Activated naive CD4-positive, alpha-beta T cell treated with anti-CD3 and anti-CD28 coated beads for 36 hours (primary cell): Measurements from ENCODE around the gene RAB35. TPM values are rescaled to one million over a fixed set of nuclear protein-coding genes. Genes with fewer than 3 reads are reported as not detected.
A peak's percentile ranks its signal among the peaks of the same experiment; 100 is the strongest.

Source experiments
- CTCF ChIA-PET: fragments of 350-600 bp; sonication (Branson Sonifier 250); formaldehyde crosslinking; loops from one replicate; lab custom pipeline; 2021; ENCODE audit warnings: antibody characterized with exemption; lab: Charles Lee
- DNase-seq: peaks from one replicate; pipeline ENCODE4 v3.0.0-alpha.2; 2020
- H3K27ac Mint-ChIP-seq: one replicate; pipeline ENCODE4 v1.8.0; 2021; ENCODE audit warnings: mild to moderate bottlenecking, mixed read lengths
- H3K27me3 Mint-ChIP-seq: one replicate; pipeline ENCODE4 v1.8.0; 2021; ENCODE audit warnings: low read depth, mixed read lengths
- H3K36me3 Mint-ChIP-seq: one replicate; pipeline ENCODE4 v1.8.0; 2021; ENCODE audit warnings: low read depth, mixed read lengths
- H3K4me1 Mint-ChIP-seq: one replicate; pipeline ENCODE4 v1.8.0; 2021; ENCODE audit warnings: low read depth, mixed read lengths
- H3K4me3 Mint-ChIP-seq: one replicate; pipeline ENCODE4 v1.8.0; 2021; ENCODE audit warnings: mild to moderate bottlenecking, moderate library complexity, mixed read lengths
- H3K9me3 Mint-ChIP-seq: one replicate; pipeline ENCODE4 v1.8.0; 2021; ENCODE audit warnings: mixed read lengths
- intact Hi-C: fragments of 100-400 bp; cut with micrococcal nuclease; formaldehyde crosslinking; loops from one replicate; pipeline ENCODE4 v1.15.1; 2023
- total RNA-seq, 2 experiments: library from RNA; stranded (reverse); gene quantifications; one replicate each; pipeline ENCODE4 v1.2.3, GENCODE V29; 2021

The RAB35 gene
- total RNA-seq, 2 experiments from 2014 or later = 41.3 to 45.7 TPM

GRCh38 chr12:120075034-120075616 lies 41.4 kb downstream of the RAB35 start:
- CTCF ChIA-PET = no interaction called here
- no peaks in the 10 kb centered on the region for H3K27me3 Mint-ChIP-seq
- no peak overlapping the region for H3K4me3 Mint-ChIP-seq
- intact Hi-C loops = no loop called here
- H3K9me3 Mint-ChIP-seq = peaks cover 1% of the 10 kb centered on the region
- H3K4me1 Mint-ChIP-seq = peaks cover 36% of the 10 kb centered on the region
- DNase-seq = no peak
- H3K27ac Mint-ChIP-seq = peak overlapping the region; percentile 69
- H3K36me3 Mint-ChIP-seq = peaks cover 56% of the 10 kb centered on the region

DNA sequence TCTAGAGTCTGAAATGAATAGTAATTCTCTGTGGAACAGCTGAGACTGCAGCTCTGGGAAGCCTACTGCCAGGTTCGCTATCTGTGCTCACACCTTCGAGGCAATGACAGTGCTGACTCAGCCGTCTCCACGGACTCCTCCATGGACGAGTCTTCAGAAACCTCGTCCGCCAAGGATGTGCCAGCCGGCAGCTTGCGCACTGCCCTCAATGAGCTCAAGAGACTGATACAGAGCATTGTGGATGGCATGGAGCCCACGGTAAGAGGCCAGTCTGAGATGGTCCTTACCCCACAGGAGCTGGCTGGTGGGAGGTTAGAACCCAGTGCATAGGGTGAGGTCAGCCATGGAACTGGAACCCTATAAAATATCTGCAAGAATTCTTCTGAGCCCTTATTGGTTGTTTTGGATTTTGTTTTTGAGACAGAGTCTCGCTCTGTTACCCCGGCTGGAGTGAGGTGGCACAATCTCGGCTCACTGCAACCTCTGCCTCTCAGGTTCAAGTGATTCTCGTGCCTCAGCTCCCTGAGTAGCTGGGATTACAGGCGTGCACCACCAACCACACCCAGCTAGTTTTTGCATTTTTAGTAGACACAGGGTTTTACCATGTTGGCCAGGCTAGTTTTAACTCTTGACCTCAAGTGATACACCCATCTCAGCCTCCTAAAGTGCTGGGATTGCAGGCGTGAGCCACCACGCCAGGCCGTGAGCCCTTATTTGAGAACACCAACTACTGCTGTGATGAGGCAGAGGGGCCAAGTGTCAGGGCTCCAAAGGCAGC lies 43.9 kb downstream of the RAB35 start:
- CTCF ChIA-PET = interaction anchor here (1.0 to 1.5 kb wide), 3 partner anchors 13 to 63 kb away, joined by 3 read pairs; no protein-coding TSS in a partner anchor
- Mint-ChIP-seq H3K4me3 (no peak overlapping the region), H3K27ac (no peak overlapping the region), H3K27me3 (no peaks in the 10 kb centered on the region), H3K36me3 (peaks cover 45% of the 10 kb centered on the region), H3K9me3 (peaks cover 1% of the 10 kb centered on the region), H3K4me1 (peaks cover 26% of the 10 kb centered on the region)
- DNase-seq = no peak
- intact Hi-C loops = no loop called here

DNA sequence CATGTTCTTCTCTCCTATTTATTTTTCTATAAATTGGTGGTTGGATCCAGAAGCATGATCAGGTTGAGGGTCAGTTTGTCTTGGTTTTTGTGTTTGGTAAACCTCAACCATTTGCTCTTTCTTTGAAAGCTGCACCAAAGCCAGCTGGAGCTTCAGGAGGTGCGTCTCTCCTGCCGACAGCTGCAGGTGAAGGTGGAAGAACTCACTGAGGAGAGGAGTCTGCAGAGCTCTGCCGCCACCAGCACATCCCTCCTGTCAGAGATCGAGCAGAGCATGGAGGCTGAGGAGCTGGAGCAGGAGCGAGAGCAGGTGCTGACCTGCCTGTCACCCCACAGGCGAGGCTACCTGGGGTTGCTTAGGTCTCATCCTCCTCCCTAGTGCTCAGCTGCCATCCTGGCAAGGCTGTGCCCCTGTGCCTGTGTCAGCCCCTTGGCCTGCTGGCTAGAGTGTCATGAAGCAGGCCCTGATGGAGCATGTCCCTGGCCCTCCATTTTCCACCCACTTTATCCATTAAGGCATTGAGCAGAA lies 45.0 kb downstream of the RAB35 start:
- peak overlapping the region; percentile 30 for H3K27ac Mint-ChIP-seq

DNA sequence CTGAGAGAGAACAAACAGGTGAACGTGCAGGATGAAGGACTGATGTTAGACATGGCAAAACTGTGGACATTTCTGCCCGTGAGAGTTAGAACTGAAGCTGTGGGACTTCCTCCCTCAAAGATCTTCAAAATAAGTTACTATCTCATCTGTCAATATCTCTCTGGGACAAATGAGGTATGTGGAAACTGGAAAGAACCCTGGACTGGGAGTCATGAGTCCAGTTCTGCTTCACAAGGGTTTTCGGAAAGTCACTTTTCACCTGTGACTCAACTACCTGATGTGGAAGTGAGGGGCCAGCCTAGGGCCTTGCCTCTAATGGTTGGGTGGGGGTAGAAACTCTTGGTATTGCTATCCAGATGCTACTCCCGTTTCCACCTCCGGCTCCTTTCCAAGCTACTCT lies 47.3 kb downstream of the RAB35 start:
- peaks cover 1% of the 10 kb centered on the region for H3K9me3 Mint-ChIP-seq
- H3K27ac Mint-ChIP-seq = no peak overlapping the region
- H3K4me1 Mint-ChIP-seq = peaks cover 14% of the 10 kb centered on the region
- H3K27me3 Mint-ChIP-seq = no peaks in the 10 kb centered on the region
- H3K36me3 Mint-ChIP-seq = peaks cover 48% of the 10 kb centered on the region
- CTCF ChIA-PET = no interaction called here
- H3K4me3 Mint-ChIP-seq = no peak overlapping the region
- intact Hi-C loops = no loop called here
- DNase-seq = no peak

More for the DNA sequence above, 45.0 kb downstream of the RAB35 start:
- H3K4me3 Mint-ChIP-seq = no peak overlapping the region
- CTCF ChIA-PET = interaction anchor here (0.6 to 1.5 kb wide), 3 partner anchors 9 to 38 kb away, joined by 3 to 4 read pairs (median 3); no protein-coding TSS in a partner anchor
- H3K4me1 Mint-ChIP-seq = peaks cover 23% of the 10 kb centered on the region
- peaks cover 1% of the 10 kb centered on the region for H3K9me3 Mint-ChIP-seq
- H3K36me3 Mint-ChIP-seq = peaks cover 49% of the 10 kb centered on the region
- intact Hi-C loops = no loop called here
- DNase-seq = no peak
- no peaks in the 10 kb centered on the region for H3K27me3 Mint-ChIP-seq

GRCh38 chr12:120067901-120068300 lies 48.7 kb downstream of the RAB35 start:
- intact Hi-C loops = no loop called here
- Mint-ChIP-seq H3K9me3 (no peaks in the 10 kb centered on the region), H3K36me3 (peaks cover 42% of the 10 kb centered on the region), H3K4me1 (peaks cover 3% of the 10 kb centered on the region), H3K27ac (no peak overlapping the region), H3K27me3 (no peaks in the 10 kb centered on the region), H3K4me3 (no peak overlapping the region)
- CTCF ChIA-PET = no interaction called here
- no peak for DNase-seq

DNA sequence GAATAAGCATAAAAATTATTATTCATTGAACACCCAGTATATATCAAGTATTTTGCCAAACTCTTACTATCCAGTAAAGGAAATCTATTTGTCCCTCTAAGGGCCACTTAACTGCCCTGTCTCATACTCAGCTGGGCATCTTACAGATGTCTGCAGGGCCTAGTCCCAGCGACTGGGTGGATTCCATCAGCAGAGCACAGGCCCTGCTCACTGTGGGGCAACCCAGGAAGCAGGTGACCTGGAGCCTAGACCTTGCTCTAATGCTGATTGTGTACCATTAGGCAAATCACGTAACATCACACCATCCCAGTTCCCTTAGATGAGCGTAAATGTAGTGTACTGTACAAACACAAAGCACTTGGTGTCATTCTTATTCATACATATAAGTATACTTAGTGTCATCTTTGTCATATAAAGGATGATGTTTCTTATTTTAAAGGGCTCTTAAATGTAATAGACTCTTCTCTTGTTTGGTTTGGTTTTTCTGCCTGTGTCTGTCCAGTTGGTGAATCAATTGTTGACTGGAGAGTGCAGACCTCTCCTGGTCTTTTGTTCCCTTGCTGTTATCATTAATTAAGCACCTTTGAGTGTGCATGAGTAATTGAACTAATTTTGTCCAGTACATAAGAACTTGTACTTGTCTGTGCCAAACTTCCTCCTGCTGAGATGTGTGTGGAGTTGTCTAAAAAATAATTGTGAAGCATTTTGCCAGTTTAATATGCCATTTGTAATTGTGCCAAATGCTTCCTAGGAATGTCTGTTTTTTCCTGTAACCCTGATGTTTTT lies 49.3 kb downstream of the RAB35 start:
- Mint-ChIP-seq H3K27me3 (no peaks in the 10 kb centered on the region), H3K4me3 (no peak overlapping the region), H3K36me3 (peaks cover 41% of the 10 kb centered on the region), H3K9me3 (no peaks in the 10 kb centered on the region), H3K27ac (no peak overlapping the region), H3K4me1 (peaks cover 4% of the 10 kb centered on the region)
- intact Hi-C loops = no loop called here
- CTCF ChIA-PET = no interaction called here
- DNase-seq = no peak

- Mint-ChIP-seq H3K36me3 (peaks cover 42% of the 10 kb centered on the region), H3K4me3 (no peak overlapping the region), H3K4me1 (peaks cover 9% of the 10 kb centered on the region), H3K27ac (no peak overlapping the region), H3K9me3 (no peaks in the 10 kb centered on the region), H3K27me3 (no peaks in the 10 kb centered on the region)
- no peak for DNase-seq
- intact Hi-C loops = no loop called here
- CTCF ChIA-PET = no interaction called here
Measured at GRCh38 chr12:120066341-120066740, 50.2 kb downstream of the RAB35 start.

DNA sequence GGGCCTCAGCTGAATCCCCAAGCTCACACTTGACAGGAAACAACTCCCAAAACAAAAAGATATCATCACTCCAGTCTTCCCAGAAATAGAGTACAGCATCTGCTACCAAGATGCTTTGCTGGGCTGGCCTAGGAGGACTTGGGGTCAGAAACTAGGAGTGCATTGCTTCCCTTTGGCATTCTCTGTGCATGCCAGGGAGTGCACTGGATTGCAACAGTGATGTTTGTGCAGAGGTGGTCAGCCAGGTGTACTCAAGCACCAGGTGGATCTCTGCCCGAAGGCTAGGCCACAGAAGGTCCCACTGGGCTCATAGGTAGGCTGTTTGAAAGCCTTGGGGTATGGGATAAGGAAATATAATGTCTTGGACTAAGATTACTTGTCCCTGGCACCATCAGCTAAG lies 51.1 kb downstream of the RAB35 start:
- DNase-seq = no peak
- CTCF ChIA-PET = interaction anchor here (0.6 to 1.0 kb wide), 2 partner anchors 14 to 49 kb away, joined by 3 to 4 read pairs; no protein-coding TSS in a partner anchor
- H3K4me1 Mint-ChIP-seq = peaks cover 12% of the 10 kb centered on the region
- H3K36me3 Mint-ChIP-seq = peaks cover 44% of the 10 kb centered on the region
- no peaks in the 10 kb centered on the region for H3K27me3 Mint-ChIP-seq
- intact Hi-C loops = no loop called here
- no peaks in the 10 kb centered on the region for H3K9me3 Mint-ChIP-seq
- H3K27ac Mint-ChIP-seq = no peak overlapping the region
- no peak overlapping the region for H3K4me3 Mint-ChIP-seq

GRCh38 chr12:120064054-120064940 lies 52.3 kb downstream of the RAB35 start:
- peaks cover 44% of the 10 kb centered on the region for H3K36me3 Mint-ChIP-seq
- H3K27me3 Mint-ChIP-seq = no peaks in the 10 kb centered on the region
- DNase-seq = no peak
- intact Hi-C loops = no loop called here
- CTCF ChIA-PET = interaction anchor here (1.0 kb wide), 1 partner anchor 48 kb away, joined by 4 read pairs; no protein-coding TSS in a partner anchor
- peaks cover 19% of the 10 kb centered on the region for H3K4me1 Mint-ChIP-seq
- H3K4me3 Mint-ChIP-seq = no peak overlapping the region
- no peaks in the 10 kb centered on the region for H3K9me3 Mint-ChIP-seq
- H3K27ac Mint-ChIP-seq = peak overlapping the region; percentile 33

- Mint-ChIP-seq H3K4me3 (no peak overlapping the region), H3K9me3 (no peaks in the 10 kb centered on the region), H3K27me3 (no peaks in the 10 kb centered on the region), H3K4me1 (peaks cover 19% of the 10 kb centered on the region), H3K36me3 (peaks cover 45% of the 10 kb centered on the region), H3K27ac (no peak overlapping the region)
- intact Hi-C loops = no loop called here
- DNase-seq = no peak
- CTCF ChIA-PET = no interaction called here
Measured at GRCh38 chr12:120062976-120063579, 53.5 kb downstream of the RAB35 start.

GRCh38 chr12:120061575-120062214 lies 54.9 kb downstream of the RAB35 start:
- Mint-ChIP-seq H3K9me3 (no peaks in the 10 kb centered on the region), H3K4me1 (peaks cover 21% of the 10 kb centered on the region), H3K27ac (no peak overlapping the region), H3K36me3 (peaks cover 42% of the 10 kb centered on the region), H3K4me3 (no peak overlapping the region), H3K27me3 (no peaks in the 10 kb centered on the region)
- no peak for DNase-seq
- CTCF ChIA-PET = no interaction called here
- intact Hi-C loops = no loop called here
